H54 (cell line): ENCODE results near the gene GDF15.
A peak's percentile ranks its signal among the peaks of the same experiment; 100 is the strongest.
"Not testable (repeated sequence)": the region's sequence is repeated elsewhere in the genome, so short reads cannot be mapped to it uniquely, and the experiment has no call there.

ENCODE experiments used
- DNase-seq: peaks from one replicate; pipeline ENCODE4 v3.0.0; 2011; ENCODE audit warnings: low spot score, mixed read lengths; ENCODE audit not compliant: insufficient read length
- FAIRE-seq: peaks from 3 replicates; lab custom pipeline; 2011; peaks lifted over from hg19 to GRCh38; lab: Jason Lieb, UNC
- POLR2A ChIP-seq: IDR thresholded peaks from 2 replicates; pipeline ENCODE4 v1.6.1; 2011; ENCODE audit warnings: low read depth, mild to moderate bottlenecking, low read length

The GDF15 gene, protein sequence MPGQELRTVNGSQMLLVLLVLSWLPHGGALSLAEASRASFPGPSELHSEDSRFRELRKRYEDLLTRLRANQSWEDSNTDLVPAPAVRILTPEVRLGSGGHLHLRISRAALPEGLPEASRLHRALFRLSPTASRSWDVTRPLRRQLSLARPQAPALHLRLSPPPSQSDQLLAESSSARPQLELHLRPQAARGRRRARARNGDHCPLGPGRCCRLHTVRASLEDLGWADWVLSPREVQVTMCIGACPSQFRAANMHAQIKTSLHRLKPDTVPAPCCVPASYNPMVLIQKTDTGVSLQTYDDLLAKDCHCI

GRCh38 chr19:18385675-18386542 is at the start of gene GDF15:
Gene GDF15, plus strand, starts transcription at chr19:18386158. Its CDS starts 32 bp downstream, at chr19:18386190.
- FAIRE-seq = no peak
- peak; percentile 55 for TF ChIP-seq POLR2A
- peak; percentile 78 for DNase-seq

- DNase-seq (no peak), FAIRE-seq (no peak)
- no peak for TF ChIP-seq POLR2A
These were observed 47.4 kb upstream of the GDF15 start for GRCh38 chr19:18338541-18338940.

DNA sequence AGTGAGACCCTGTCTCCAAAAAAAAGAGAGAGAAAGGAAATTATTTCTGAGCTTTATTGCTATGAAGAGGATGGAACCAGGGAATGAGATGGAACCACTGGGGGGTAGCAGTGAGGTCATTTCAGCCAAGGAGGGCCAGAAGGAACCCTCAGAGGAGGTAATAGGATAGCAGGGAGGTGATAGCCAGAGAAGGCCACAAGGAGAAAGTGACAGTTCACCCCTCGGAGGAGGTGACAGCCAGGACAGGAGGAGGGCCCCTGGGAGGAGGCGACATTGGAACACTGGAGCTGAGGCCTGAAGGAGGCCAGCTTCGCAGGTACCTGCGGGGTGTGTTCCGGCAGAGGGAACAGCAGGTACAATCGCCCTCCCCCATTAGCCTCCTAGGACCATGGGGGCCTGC is 46.2 kb upstream of the GDF15 start:
- no peak for TF ChIP-seq POLR2A
- DNase-seq (peak; percentile 42), FAIRE-seq (no peak)

DNA sequence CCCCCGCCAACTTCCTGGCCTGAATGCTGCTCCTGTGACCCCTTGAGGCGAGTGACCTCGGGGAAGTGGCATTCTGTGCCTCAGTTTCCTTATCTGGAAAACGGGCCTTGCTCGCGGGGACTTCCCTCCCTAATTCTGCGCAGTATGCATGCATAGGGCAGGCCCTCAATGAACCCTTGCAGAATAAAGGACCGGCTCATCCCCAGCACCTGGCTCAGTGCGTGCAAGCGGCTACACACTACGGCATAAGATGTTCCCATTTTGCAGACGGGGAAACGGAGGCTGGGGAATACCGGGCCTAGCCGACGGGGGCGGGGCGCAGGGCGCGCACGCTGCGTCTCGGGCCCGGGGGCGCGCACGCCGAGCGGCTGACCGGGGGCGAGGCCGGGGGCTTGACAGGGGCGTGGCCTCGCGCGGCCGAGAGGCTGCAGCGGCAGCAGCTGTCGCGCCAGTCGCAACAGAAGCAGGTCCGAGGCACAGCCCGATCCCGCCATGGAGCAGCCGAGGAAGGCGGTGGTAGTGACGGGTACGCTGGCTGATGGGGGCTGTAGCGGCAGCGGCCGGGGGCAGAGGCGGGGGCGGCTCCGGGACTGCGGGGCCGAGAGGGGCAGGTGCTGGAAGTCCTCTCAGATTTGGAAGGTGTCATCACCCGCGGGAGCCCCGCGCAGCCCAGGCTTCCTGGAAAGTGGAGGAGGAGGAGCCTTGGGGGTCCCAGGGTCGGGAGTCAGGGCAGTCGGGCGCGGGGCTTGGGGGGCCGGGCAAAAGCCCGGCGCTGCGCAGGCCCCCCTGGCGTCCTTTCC is 45.6 kb upstream of the GDF15 start, which contains the start of gene PGPEP1:
Gene PGPEP1 (plus strand): TSS at position 409 of the 800 bp plus-strand sequence. CDS start 84 bp downstream, at position 493.
- peak; percentile 68 for DNase-seq
- TF ChIP-seq POLR2A = peak; percentile 76
- no peak for FAIRE-seq

DNA sequence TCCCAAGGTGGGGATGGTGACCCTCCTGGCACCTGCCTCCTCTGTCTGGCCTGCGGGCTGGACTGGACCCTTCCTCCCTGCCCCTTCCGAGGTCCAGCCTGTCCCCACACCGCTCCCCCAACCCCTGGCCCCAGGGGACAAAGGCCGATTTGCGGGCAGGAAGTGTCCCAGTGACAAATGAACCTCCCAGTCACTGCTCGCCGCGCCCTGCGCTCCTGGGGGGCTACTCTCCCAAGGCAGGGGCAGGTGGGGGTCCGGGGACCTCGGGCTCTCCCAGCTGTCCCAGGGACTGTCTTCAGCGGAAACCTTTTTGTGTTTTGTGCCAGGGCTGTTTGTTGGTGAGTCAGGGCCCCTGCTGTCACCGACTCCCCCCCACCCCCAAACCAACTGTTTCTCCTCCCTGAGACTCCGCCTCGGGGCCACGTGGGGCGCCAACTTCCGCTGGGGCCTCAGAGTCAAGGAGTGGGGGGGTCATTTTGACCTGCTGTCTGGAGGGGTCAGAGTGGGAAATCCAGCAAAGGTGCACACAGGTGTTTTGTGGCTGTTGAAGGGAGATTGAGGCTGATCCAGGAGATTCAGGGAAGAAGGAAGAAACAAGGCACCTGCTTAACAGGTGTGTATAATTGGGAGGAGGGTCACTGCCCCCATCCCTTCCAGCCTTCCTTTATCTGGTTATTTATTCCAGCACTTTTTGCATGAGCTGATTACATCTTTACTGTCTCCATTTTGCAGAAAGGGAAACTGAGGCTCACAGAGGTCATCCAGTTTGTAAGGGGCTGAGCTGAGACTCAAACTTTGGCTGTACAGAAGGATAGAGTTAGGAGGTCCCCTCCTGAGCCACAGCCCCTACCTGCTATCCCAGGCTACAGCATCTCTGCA is 44.7 kb upstream of the GDF15 start:
- TF ChIP-seq POLR2A = no peak
- no peak for FAIRE-seq
- DNase-seq = peak; percentile 82

DNA sequence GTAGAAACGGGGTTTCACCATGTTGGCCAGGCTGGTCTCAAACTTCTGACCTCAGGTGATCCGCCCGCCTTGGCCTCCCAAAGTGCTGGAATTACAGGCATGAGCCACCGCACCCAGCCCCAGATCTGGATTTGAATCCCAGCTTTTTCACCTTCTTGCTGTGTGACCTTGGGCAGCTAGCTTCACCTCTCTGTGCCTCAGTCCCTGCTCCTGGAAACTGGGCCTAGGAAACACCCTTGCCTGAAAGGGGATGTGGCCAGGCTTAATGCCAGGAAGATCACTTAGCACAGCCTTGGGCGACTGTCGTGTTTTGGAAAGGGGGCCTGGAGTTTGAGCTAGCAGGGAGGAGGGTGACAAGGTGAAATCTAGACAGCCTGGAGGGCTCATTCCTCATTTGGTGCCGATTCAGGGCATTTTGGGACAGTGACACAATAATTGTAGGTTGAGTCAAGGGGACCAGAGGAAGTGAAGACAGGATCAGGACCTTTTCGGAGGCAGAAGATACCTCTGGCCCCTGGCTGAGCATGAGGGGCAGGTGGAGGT is 43.8 kb upstream of the GDF15 start:
- no peak for TF ChIP-seq POLR2A
- no peak for FAIRE-seq

GRCh38 chr19:18344582-18344950 is 41.4 kb upstream of the GDF15 start:
- TF ChIP-seq POLR2A = no peak
- FAIRE-seq = no peak

More for the DNA sequence above, 43.8 kb upstream of the GDF15 start:
- DNase-seq = no peak

GRCh38 chr19:18345296-18345695 is 40.7 kb upstream of the GDF15 start:
- no peak for FAIRE-seq
- no peak for DNase-seq
- TF ChIP-seq POLR2A = no peak

More at GRCh38 chr19:18344582-18344950, 41.4 kb upstream of the GDF15 start:
- no peak for DNase-seq

- no peak for DNase-seq
- FAIRE-seq = no peak
- no peak for TF ChIP-seq POLR2A
These were observed 39.9 kb upstream of the GDF15 start for GRCh38 chr19:18346091-18346490.

DNA sequence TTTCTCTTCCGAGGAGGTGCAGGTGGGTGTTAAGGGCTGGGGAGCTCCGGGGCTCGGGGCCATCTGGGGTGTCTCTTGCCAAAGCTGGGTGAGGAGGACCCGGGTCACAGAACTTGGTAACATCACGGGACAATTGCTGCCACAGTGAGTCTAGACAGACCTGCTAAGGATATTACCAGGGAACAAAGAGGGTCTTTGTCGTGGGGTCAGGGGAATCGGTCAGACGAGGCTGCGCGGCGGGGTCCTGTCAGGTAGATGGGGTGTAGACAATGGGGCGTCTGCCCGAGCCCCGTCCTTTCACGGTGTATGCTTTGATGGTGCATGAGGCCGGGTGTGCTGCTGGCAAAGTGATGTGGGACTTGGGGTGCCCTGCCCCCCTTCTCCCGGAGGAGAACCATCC is 37.8 kb upstream of the GDF15 start:
- no peak for FAIRE-seq
- no peak for DNase-seq
- no peak for TF ChIP-seq POLR2A

DNA sequence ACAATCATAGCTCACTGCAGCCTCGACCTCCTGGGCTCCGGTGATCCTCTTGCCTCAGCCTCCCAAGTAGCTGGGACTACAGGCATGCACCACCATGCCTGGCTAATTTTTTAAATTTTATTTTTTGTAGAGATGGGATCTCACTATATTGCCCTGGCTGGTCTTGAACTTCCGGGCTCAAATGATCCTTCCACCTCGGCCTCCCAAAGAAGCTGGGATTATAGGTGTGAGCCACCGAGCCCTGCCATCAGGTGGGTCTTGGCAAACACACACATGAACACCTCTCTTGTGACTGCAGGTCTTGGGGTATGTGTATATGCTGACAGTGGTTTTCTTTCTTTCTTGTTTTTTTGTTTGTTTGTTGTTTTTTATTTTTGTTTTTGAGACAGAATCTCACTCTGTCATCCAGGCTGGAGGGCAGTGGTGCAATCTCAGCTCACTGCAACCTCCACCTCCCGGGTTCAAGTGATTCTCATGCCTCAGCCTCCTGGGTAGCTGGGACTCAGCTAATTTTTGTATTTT is 37.1 kb upstream of the GDF15 start:
- FAIRE-seq = not testable (repeated sequence)

DNA sequence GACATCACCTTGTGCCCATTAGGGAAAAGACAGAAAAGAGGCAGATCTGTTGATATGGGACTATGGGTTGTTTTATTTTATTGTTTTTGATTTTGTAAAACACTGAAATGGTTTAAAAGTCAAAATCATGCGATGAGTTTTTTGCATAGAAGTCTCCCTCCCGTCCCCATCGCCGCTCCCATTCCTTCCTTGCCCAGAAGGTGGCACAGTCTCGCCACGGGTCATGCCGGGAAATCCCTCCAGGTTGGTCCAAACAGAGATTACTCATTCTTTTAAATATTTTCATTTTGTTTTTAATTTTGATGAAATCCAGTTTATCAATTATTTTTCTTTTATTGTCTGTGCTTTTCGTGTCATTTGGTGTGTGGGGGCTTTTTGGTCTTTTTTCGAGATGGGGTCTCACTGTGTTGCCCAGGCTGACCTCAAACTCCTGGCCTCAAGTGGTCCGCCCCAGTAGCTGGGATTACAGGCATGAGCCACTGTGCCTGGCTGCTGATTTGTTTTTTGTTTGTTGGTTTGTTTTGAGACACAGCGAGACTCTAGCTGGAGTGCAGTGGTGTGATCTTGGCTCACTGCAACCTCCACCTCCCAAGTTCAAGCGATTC is 36.3 kb upstream of the GDF15 start:
- no peak for FAIRE-seq
- TF ChIP-seq POLR2A = no peak
- DNase-seq = peak; percentile 51

More for the DNA sequence above, 37.1 kb upstream of the GDF15 start:
- not testable (repeated sequence) for DNase-seq
